ENCODE measurements around the gene SLC39A8.
"Not testable (repeated sequence)": the region's sequence is repeated elsewhere in the genome, so short reads cannot be mapped to it uniquely, and the experiment has no call there.

Gene SLC39A8

GRCh38 chr4:102344954-102345794 is at the start of gene SLC39A8:
TSS of gene SLC39A8 (minus strand) at chr4:102345482. CDS start at chr4:102344662, 820 bp downstream.
- Histone ChIP-seq H3K9ac (peak within 1 kb of the TSS; percentile 83 to 94 (median 89)), H3K4me2 (peak within 1 kb of the TSS; percentile 81 to 94 (median 89)), H3K27ac (peak within 1 kb of the TSS; percentile 66 to 96 (median 93)), H3K36me3 (no peaks in the 10 kb centered on the region), H3K4me1 (peaks cover 34 to 48% (median 43%) of the 10 kb centered on the region in 10 experiments), H3K27me3 (no peaks in the 10 kb centered on the region), H3K9me3 (replicated peaks in 1 of 11) (no peaks in the 10 kb centered on the region), H4K20me1 (peaks cover 0 to 8% (median 0%) of the 10 kb centered on the region in 11 experiments; a peak in 1 of 22 replicates), H3K4me3 (peak within 1 kb of the TSS; percentile 73 to 83 (median 79))
- no peak; a peak in 1 of 22 replicates for TF ChIP-seq Cebpa-rat (IDR thresholded peaks at IDR 0.05)

GRCh38 chr4:102392033-102392744 is 46.9 kb upstream of the SLC39A8 start:
- no peaks in the 10 kb centered on the region for H4K20me1 ChIP-seq
- H3K27me3 ChIP-seq, result no peaks in the 10 kb centered on the region
- peak overlapping the region in 2 of 11 experiments; percentile 19 to 63; a peak in 3 of 22 replicates for H3K4me2 ChIP-seq
- peaks cover 0 to 51% (median 6%) of the 10 kb centered on the region in 10 experiments; a peak in 9 of 20 replicates for H3K4me1 ChIP-seq
- 0 out of 22 replicates have a peak, but pooled peaks cover 0 to 4% (median 0%) of the 10 kb centered on the region in 11 experiments for H3K9me3 ChIP-seq (replicated peaks in 1 of 11)
- no peak for TF ChIP-seq Cebpa-rat (IDR thresholded peaks at IDR 0.05)
- no peak overlapping the region for H3K9ac ChIP-seq
- peak overlapping the region in 5 of 11 experiments; percentile 66 to 91 (median 87); a peak in 10 of 22 replicates for H3K27ac ChIP-seq
- H3K4me3 ChIP-seq, result no peak overlapping the region
- H3K36me3 ChIP-seq, result no peaks in the 10 kb centered on the region

- TF ChIP-seq Cebpa-rat (IDR thresholded peaks at IDR 0.05), result peak in 3 of 11 experiments; percentile 64 to 89 (median 68); a peak in 6 of 22 replicates
- Histone ChIP-seq H3K4me3 (no peak overlapping the region), H4K20me1 (no peaks in the 10 kb centered on the region), H3K27me3 (no peaks in the 10 kb centered on the region), H3K36me3 (no peaks in the 10 kb centered on the region), H3K9ac (peak overlapping the region in 4 of 11 experiments; percentile 30 to 64 (median 62); a peak in 8 of 22 replicates), H3K4me1 (peaks cover 0 to 40% (median 6%) of the 10 kb centered on the region in 10 experiments; a peak in 9 of 20 replicates), H3K4me2 (peak overlapping the region in 6 of 11 experiments; percentile 20 to 81 (median 54); a peak in 6 of 22 replicates), H3K9me3 (replicated peaks in 1 of 11) (0 out of 22 replicates have a peak, but pooled peaks cover 0 to 1% (median 0%) of the 10 kb centered on the region in 11 experiments), H3K27ac (peak overlapping the region in 8 of 11 experiments; percentile 6 to 91 (median 76); a peak in 14 of 22 replicates)
These were observed 45.2 kb upstream of the SLC39A8 start for GRCh38 chr4:102390438-102390837.

GRCh38 chr4:102388611-102389010 is 43.3 kb upstream of the SLC39A8 start:
- Histone ChIP-seq H3K4me1 (peaks cover 0 to 37% (median 6%) of the 10 kb centered on the region in 10 experiments; a peak in 9 of 20 replicates), H3K4me2 (peak overlapping the region in 1 of 11 experiments; percentile 5; a peak in 1 of 22 replicates), H3K27ac (peak overlapping the region in 2 of 11 experiments; percentile 87 to 91; a peak in 2 of 22 replicates), H3K4me3 (no peak overlapping the region), H3K36me3 (no peaks in the 10 kb centered on the region), H4K20me1 (no peaks in the 10 kb centered on the region), H3K9me3 (replicated peaks in 1 of 11) (no peaks in the 10 kb centered on the region), H3K9ac (no peak overlapping the region), H3K27me3 (no peaks in the 10 kb centered on the region)
- no peak for TF ChIP-seq Cebpa-rat (IDR thresholded peaks at IDR 0.05)

- H3K9me3 ChIP-seq (replicated peaks in 1 of 11), result no peaks in the 10 kb centered on the region
- no peaks in the 10 kb centered on the region for H3K27me3 ChIP-seq
- no peak overlapping the region for H3K27ac ChIP-seq
- H3K4me1 ChIP-seq, result peaks cover 0 to 33% (median 6%) of the 10 kb centered on the region in 10 experiments; a peak in 9 of 20 replicates
- H3K4me3 ChIP-seq, result no peak overlapping the region
- TF ChIP-seq Cebpa-rat (IDR thresholded peaks at IDR 0.05), result no peak
- H4K20me1 ChIP-seq, result no peaks in the 10 kb centered on the region
- no peak overlapping the region for H3K4me2 ChIP-seq
- no peaks in the 10 kb centered on the region for H3K36me3 ChIP-seq
- H3K9ac ChIP-seq, result no peak overlapping the region
These were observed 42.4 kb upstream of the SLC39A8 start for GRCh38 chr4:102387552-102388150.

GRCh38 chr4:102386966-102387365 is 41.7 kb upstream of the SLC39A8 start:
- Histone ChIP-seq H3K36me3 (no peaks in the 10 kb centered on the region), H3K9ac (no peak overlapping the region), H3K27me3 (no peaks in the 10 kb centered on the region), H3K4me2 (no peak overlapping the region), H3K27ac (no peak overlapping the region), H3K9me3 (replicated peaks in 1 of 11) (no peaks in the 10 kb centered on the region), H3K4me3 (no peak overlapping the region), H4K20me1 (no peaks in the 10 kb centered on the region), H3K4me1 (peaks cover 0 to 33% (median 6%) of the 10 kb centered on the region in 10 experiments; a peak in 9 of 20 replicates)
- TF ChIP-seq Cebpa-rat (IDR thresholded peaks at IDR 0.05), result no peak

GRCh38 chr4:102380253-102380652 is 35.0 kb upstream of the SLC39A8 start:
- not testable (repeated sequence) for H3K9me3 ChIP-seq (replicated peaks in 1 of 11); H3K4me3 ChIP-seq; H3K36me3 ChIP-seq; H3K4me1 ChIP-seq; H4K20me1 ChIP-seq; H3K27me3 ChIP-seq; H3K4me2 ChIP-seq; H3K27ac ChIP-seq; H3K9ac ChIP-seq

- TF ChIP-seq Cebpa-rat (IDR thresholded peaks at IDR 0.05), result no peak
- peaks cover 0 to 12% (median 8%) of the 10 kb centered on the region in 11 experiments; a peak in 11 of 22 replicates for H3K9me3 ChIP-seq (replicated peaks in 1 of 11)
- H4K20me1 ChIP-seq, result no peaks in the 10 kb centered on the region
- no peaks in the 10 kb centered on the region for H3K4me1 ChIP-seq
- H3K36me3 ChIP-seq, result no peaks in the 10 kb centered on the region
- no peak overlapping the region for H3K27ac ChIP-seq
- H3K4me3 ChIP-seq, result no peak overlapping the region
- no peaks in the 10 kb centered on the region for H3K27me3 ChIP-seq
- no peak overlapping the region for H3K9ac ChIP-seq
- no peak overlapping the region for H3K4me2 ChIP-seq
These were observed 17.7 kb upstream of the SLC39A8 start for GRCh38 chr4:102362922-102363432.

Data from BLaER1 treated with 17β-estradiol and CSF1 and Interleukin-3, amounts not matched to agents 10 nM and 100 nM (cell line).